MM.1S (cell line): Measurements from ENCODE around the gene BBX.

Experiments
- DNase-seq: peaks from one replicate; pipeline ENCODE4 v3.0.0-alpha.2; 2015
- H2AFZ ChIP-seq: fragments of 300-600 bp; sonication (generic); 2 replicates; pipeline ENCODE4 v1.6.0; 2016; ENCODE audit warnings: antibody characterized with exemption, low read length
- H3F3A ChIP-seq: fragments of 300-600 bp; sonication (generic); 2 replicates; pipeline ENCODE4 v1.6.1; 2016; ENCODE audit warnings: mild to moderate bottlenecking, antibody characterized with exemption, low read length, moderate library complexity, mixed read lengths; ENCODE audit not compliant: insufficient read depth
- H3K27ac ChIP-seq: fragments of 300-600 bp; sonication (generic); 2 replicates; pipeline ENCODE4 v1.5.1; 2016; ENCODE audit warnings: mild to moderate bottlenecking, low read length
- H3K27me3 ChIP-seq: fragments of 300-600 bp; sonication (generic); replicated peaks from 2 replicates; pipeline ENCODE4 v1.6.0; 2016; ENCODE audit warnings: low read length; ENCODE audit not compliant: insufficient read depth
- H3K36me3 ChIP-seq: fragments of 300-600 bp; sonication (generic); replicated peaks from 2 replicates; pipeline ENCODE4 v1.6.1; 2016; ENCODE audit warnings: mild to moderate bottlenecking, low read length, mixed read lengths; ENCODE audit not compliant: insufficient read depth
- H3K4me1 ChIP-seq: fragments of 300-600 bp; sonication (generic); 2 replicates; pipeline ENCODE4 v1.6.1; 2016; ENCODE audit warnings: low read length, mixed read lengths
- H3K4me2 ChIP-seq: fragments of 300-600 bp; sonication (generic); 2 replicates; pipeline ENCODE4 v1.6.0; 2016; ENCODE audit warnings: low read depth, low read length
- H3K4me3 ChIP-seq: fragments of 300-600 bp; sonication (generic); 2 replicates; pipeline ENCODE4 v1.5.1; 2016; ENCODE audit warnings: low read length, mixed read lengths
- H3K79me2 ChIP-seq: fragments of 300-600 bp; sonication (generic); 2 replicates; pipeline ENCODE4 v1.6.1; 2016; ENCODE audit warnings: mixed run types, low read length, mixed read lengths
- H3K9ac ChIP-seq: fragments of 300-600 bp; sonication (generic); 2 replicates; pipeline ENCODE4 v1.6.1; 2016; ENCODE audit warnings: low read length, mixed read lengths
- H3K9me2 ChIP-seq: fragments of 300-600 bp; sonication (generic); replicated peaks from 2 replicates; pipeline ENCODE4 v1.6.1; 2016; ENCODE audit warnings: mild to moderate bottlenecking, low read length, mixed read lengths; ENCODE audit not compliant: insufficient read depth
- H3K9me3 ChIP-seq: fragments of 300-600 bp; sonication (generic); replicated peaks from 2 replicates; pipeline ENCODE4 v1.6.1; 2016; ENCODE audit warnings: mild to moderate bottlenecking, low read length, mixed read lengths; ENCODE audit not compliant: insufficient read depth
- H4K20me1 ChIP-seq: fragments of 300-600 bp; sonication (generic); 2 replicates; pipeline ENCODE4 v1.6.1; 2016; ENCODE audit warnings: mild to moderate bottlenecking, low read length, moderate library complexity, mixed read lengths; ENCODE audit not compliant: insufficient read depth
- EZH2 ChIP-seq: fragments of 300-600 bp; sonication (generic); optimal IDR thresholded peaks from 2 replicates; pipeline ENCODE3; 2017; ENCODE audit warnings: low read depth, mild to moderate bottlenecking, antibody characterized with exemption, low read length, mixed read lengths
- EZH2phosphoT487 ChIP-seq: fragments of 300-600 bp; sonication (generic); IDR thresholded peaks from 2 replicates; pipeline ENCODE4 v1.6.1; 2018; ENCODE audit warnings: antibody characterized with exemption, low read length
- TF ChIP-seq, protein P1 (sequence below): fragments of 300-600 bp; sonication (generic); IDR thresholded peaks from 2 replicates; pipeline ENCODE4 v1.5.1; 2016; ENCODE audit warnings: antibody characterized with exemption, low read length, mixed read lengths

Gene BBX

DNA sequence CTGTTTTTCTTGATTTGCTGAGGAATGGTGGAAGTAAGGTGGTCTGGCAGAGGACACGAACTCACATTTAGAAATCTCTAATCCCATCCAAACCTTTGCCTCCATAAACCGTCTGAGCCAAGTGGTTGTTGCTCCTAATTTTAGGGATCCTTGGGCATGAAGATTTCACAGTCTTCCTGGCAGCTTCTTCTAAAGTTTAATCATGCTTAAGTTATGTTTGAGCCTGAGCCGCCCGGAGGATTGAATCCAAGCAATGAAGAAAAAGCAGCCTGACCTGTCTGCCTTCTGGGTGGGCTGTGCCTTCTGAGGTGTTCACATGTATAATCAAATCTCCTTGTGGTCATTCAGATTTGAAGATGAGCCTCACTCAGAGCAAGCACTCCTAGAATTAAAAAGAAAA lies 319.1 kb downstream of the BBX start:
- no peaks in the 10 kb centered on the region for H3F3A ChIP-seq
- H3K79me2 ChIP-seq: no peaks in the 10 kb centered on the region
- no peak for TF ChIP-seq EZH2phosphoT487
- TF ChIP-seq, protein P1, sequence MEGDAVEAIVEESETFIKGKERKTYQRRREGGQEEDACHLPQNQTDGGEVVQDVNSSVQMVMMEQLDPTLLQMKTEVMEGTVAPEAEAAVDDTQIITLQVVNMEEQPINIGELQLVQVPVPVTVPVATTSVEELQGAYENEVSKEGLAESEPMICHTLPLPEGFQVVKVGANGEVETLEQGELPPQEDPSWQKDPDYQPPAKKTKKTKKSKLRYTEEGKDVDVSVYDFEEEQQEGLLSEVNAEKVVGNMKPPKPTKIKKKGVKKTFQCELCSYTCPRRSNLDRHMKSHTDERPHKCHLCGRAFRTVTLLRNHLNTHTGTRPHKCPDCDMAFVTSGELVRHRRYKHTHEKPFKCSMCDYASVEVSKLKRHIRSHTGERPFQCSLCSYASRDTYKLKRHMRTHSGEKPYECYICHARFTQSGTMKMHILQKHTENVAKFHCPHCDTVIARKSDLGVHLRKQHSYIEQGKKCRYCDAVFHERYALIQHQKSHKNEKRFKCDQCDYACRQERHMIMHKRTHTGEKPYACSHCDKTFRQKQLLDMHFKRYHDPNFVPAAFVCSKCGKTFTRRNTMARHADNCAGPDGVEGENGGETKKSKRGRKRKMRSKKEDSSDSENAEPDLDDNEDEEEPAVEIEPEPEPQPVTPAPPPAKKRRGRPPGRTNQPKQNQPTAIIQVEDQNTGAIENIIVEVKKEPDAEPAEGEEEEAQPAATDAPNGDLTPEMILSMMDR: no peak
- no peak for TF ChIP-seq EZH2
- H3K36me3 ChIP-seq: no peaks in the 10 kb centered on the region
- no peaks in the 10 kb centered on the region for H3K4me1 ChIP-seq
- H3K9me3 ChIP-seq: no peaks in the 10 kb centered on the region
- no peak overlapping the region for H3K27ac ChIP-seq
- no peak overlapping the region for H2AFZ ChIP-seq
- no peaks in the 10 kb centered on the region for H3K27me3 ChIP-seq
- no peak for DNase-seq
- no peaks in the 10 kb centered on the region for H3K9me2 ChIP-seq
- no peaks in the 10 kb centered on the region for H4K20me1 ChIP-seq
- H3K9ac ChIP-seq: no peak overlapping the region
- H3K4me3 ChIP-seq: no peak overlapping the region
- H3K4me2 ChIP-seq: no peak overlapping the region

DNA sequence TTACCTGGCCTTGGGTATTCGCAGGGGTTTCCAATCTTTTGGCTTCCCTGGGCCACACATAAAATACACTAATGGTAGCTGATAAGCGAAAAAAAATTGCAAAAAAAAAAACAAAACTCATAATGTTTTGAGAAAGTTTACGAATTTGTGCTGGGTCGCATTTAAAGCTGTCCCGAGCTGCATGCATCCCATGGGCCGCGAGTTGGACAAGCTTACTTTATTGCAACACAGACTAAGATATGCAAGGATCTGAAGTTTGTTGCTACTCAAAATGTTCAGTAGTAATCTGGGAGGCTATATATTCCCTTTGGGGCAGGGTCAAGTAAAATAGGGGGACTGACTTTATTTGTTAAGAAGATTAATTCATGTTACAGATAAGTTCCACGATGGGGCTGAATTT lies 320.2 kb downstream of the BBX start:
- no peak overlapping the region for H3K4me2 ChIP-seq
- no peak overlapping the region for H2AFZ ChIP-seq
- no peaks in the 10 kb centered on the region for H3K79me2 ChIP-seq

DNA sequence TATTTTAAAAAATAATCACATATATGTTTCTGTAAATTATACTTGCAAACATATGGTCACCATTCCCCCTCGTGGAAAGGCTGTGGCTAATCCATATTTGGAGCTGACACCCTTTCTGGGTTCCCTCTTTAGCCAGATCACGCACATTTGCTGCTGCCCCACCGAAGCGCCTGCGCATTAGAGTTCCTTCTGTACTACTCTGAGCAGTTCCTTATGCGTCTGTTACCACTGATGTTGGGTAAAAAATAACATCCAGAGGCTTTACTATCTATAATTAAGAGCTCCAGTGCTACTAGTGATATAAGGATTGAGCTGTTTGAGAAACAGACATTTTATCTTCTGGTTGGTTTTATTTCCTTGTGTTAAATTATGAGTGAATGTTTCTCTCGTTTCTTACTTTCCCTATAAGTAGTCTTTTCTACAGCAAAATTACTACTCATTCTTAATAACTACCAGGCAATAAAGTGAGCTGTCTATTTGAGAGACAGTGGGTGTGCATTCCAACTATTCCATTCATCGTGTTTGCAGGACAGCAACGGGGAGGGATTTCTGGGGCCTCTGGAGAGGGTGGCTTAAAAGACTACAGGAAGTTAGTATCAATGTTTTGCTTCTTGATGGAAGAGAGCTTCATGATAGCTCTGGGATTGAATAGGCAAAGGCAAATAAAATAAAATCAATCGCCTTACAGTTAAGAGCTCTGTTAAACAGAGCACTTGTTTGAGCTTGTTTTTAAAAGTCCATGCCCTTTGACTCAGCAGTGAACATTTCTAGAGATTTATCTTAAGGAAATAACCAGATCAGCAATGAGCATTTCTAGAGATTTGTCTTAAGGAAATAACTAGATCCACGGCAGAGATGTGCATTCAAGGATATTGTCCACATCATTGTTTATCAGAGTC lies 322.9 kb downstream of the BBX start:
- H3F3A ChIP-seq: peaks cover 8% of the 10 kb centered on the region
- no peak overlapping the region for H3K4me2 ChIP-seq
- peaks cover 24% of the 10 kb centered on the region for H3K4me1 ChIP-seq
- H2AFZ ChIP-seq: no peak overlapping the region
- no peak overlapping the region for H3K4me3 ChIP-seq
- no peak overlapping the region for H3K27ac ChIP-seq
- TF ChIP-seq EZH2 (no peak), EZH2phosphoT487 (no peak)
- TF ChIP-seq, protein P1: no peak
- no peak for DNase-seq
- no peaks in the 10 kb centered on the region for H4K20me1 ChIP-seq
- no peaks in the 10 kb centered on the region for H3K36me3 ChIP-seq
- no peaks in the 10 kb centered on the region for H3K9me3 ChIP-seq
- no peaks in the 10 kb centered on the region for H3K27me3 ChIP-seq
- no peak overlapping the region for H3K9ac ChIP-seq
- H3K79me2 ChIP-seq: no peaks in the 10 kb centered on the region
- no peaks in the 10 kb centered on the region for H3K9me2 ChIP-seq

More for the DNA sequence above, 320.2 kb downstream of the BBX start:
- H3K4me3 ChIP-seq: no peak overlapping the region
- no peaks in the 10 kb centered on the region for H4K20me1 ChIP-seq
- H3K27ac ChIP-seq: no peak overlapping the region
- no peaks in the 10 kb centered on the region for H3K27me3 ChIP-seq
- H3K9me3 ChIP-seq: no peaks in the 10 kb centered on the region
- H3K36me3 ChIP-seq: no peaks in the 10 kb centered on the region
- no peak overlapping the region for H3K9ac ChIP-seq
- no peak for TF ChIP-seq EZH2
- TF ChIP-seq, protein P1: no peak
- TF ChIP-seq EZH2phosphoT487: no peak
- DNase-seq: no peak
- no peaks in the 10 kb centered on the region for H3K9me2 ChIP-seq
- no peaks in the 10 kb centered on the region for H3F3A ChIP-seq
- H3K4me1 ChIP-seq: peaks cover 2% of the 10 kb centered on the region
